ENCODE results near the gene POLD4. TPM values are rescaled to one million over a fixed set of nuclear protein-coding genes. Genes with fewer than 3 reads are reported as not detected.

Gene POLD4
- total RNA-seq, 1 experiment from 2014 or later, result 78.7 TPM

- H3K9me3 ChIP-seq (ENCODE audit: control insufficient read depth, insufficient read depth, low read depth, low read length), result no peaks in the 10 kb centered on the region
- H3K27me3 ChIP-seq (ENCODE audit: control insufficient read depth, insufficient read depth, low read length), result no peaks in the 10 kb centered on the region
- no peak; the same call in 1 of the 2 replicates for TF ChIP-seq POLR2AphosphoS5 (IDR thresholded peaks at IDR 0.05; ENCODE audit: low read depth, low read length)
- DNase-seq (ENCODE audit: low read depth, low spot score) (no peak), ATAC-seq (no peak)
- H3K4me3 ChIP-seq (ENCODE audit: low read depth in 2 of 2, low read length in 2 of 2), result no peak overlapping the region
- intact Hi-C loops (cut with micrococcal nuclease; ENCODE audit: unreplicated experiment) (loop anchor here (5.0 kb wide), 1 partner anchor 33 kb away; no protein-coding TSS in a partner anchor), in situ Hi-C loops (cut with HindIII; ENCODE audit: low pct_unique_long_range_greater_than_20kb, low sequenced_read_pairs) (no loop called here)
- BruUV-seq (replicated peaks), result no TSS peak
- H3K4me1 ChIP-seq (ENCODE audit: control insufficient read depth, insufficient read depth, low read length), result peaks cover 25% of the 10 kb centered on the region
- H3K27ac ChIP-seq (ENCODE audit: low read length), result no peak overlapping the region
- POLR2A ChIA-PET, result no interaction called here
- no peaks in the 10 kb centered on the region for H3K36me3 ChIP-seq (ENCODE audit: control insufficient read depth, insufficient read depth, low read length)
- CTCF ChIA-PET, result interaction anchor here (1.7 kb wide), 1 partner anchor 33 kb away, joined by 12 read pairs; no protein-coding TSS in a partner anchor
Observed at GRCh38 chr11:67349457-67349856, 3.9 kb downstream of the POLD4 start.

- H3K27ac ChIP-seq (ENCODE audit: low read length), result no peak overlapping the region
- DNase-seq (ENCODE audit: low read depth, low spot score) (no peak), ATAC-seq (no peak)
- TF ChIP-seq TCF7L2 (IDR thresholded peaks at IDR 0.05; ENCODE audit: low read depth, low read length), result no peak
- TF ChIP-seq, protein P1, sequence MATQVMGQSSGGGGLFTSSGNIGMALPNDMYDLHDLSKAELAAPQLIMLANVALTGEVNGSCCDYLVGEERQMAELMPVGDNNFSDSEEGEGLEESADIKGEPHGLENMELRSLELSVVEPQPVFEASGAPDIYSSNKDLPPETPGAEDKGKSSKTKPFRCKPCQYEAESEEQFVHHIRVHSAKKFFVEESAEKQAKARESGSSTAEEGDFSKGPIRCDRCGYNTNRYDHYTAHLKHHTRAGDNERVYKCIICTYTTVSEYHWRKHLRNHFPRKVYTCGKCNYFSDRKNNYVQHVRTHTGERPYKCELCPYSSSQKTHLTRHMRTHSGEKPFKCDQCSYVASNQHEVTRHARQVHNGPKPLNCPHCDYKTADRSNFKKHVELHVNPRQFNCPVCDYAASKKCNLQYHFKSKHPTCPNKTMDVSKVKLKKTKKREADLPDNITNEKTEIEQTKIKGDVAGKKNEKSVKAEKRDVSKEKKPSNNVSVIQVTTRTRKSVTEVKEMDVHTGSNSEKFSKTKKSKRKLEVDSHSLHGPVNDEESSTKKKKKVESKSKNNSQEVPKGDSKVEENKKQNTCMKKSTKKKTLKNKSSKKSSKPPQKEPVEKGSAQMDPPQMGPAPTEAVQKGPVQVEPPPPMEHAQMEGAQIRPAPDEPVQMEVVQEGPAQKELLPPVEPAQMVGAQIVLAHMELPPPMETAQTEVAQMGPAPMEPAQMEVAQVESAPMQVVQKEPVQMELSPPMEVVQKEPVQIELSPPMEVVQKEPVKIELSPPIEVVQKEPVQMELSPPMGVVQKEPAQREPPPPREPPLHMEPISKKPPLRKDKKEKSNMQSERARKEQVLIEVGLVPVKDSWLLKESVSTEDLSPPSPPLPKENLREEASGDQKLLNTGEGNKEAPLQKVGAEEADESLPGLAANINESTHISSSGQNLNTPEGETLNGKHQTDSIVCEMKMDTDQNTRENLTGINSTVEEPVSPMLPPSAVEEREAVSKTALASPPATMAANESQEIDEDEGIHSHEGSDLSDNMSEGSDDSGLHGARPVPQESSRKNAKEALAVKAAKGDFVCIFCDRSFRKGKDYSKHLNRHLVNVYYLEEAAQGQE (IDR thresholded peaks at IDR 0.05; ENCODE audit: insufficient read depth in 1 of 2, low read depth in 2 of 2, low read length in 1 of 2), result no peak
- TF ChIP-seq POLR2AphosphoS5 (IDR thresholded peaks at IDR 0.05; ENCODE audit: low read depth, low read length), result 0 out of 2 replicates have a peak, but pooled peaks have one; percentile 34
- TF ChIP-seq, protein P2, sequence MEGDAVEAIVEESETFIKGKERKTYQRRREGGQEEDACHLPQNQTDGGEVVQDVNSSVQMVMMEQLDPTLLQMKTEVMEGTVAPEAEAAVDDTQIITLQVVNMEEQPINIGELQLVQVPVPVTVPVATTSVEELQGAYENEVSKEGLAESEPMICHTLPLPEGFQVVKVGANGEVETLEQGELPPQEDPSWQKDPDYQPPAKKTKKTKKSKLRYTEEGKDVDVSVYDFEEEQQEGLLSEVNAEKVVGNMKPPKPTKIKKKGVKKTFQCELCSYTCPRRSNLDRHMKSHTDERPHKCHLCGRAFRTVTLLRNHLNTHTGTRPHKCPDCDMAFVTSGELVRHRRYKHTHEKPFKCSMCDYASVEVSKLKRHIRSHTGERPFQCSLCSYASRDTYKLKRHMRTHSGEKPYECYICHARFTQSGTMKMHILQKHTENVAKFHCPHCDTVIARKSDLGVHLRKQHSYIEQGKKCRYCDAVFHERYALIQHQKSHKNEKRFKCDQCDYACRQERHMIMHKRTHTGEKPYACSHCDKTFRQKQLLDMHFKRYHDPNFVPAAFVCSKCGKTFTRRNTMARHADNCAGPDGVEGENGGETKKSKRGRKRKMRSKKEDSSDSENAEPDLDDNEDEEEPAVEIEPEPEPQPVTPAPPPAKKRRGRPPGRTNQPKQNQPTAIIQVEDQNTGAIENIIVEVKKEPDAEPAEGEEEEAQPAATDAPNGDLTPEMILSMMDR (IDR thresholded peaks at IDR 0.05), result no peak
- TF ChIP-seq SIN3A (IDR thresholded peaks at IDR 0.05; ENCODE audit: borderline replicate concordance, insufficient read depth, low read depth, low read length), result no peak
- no peaks in the 10 kb centered on the region for H3K9me3 ChIP-seq (ENCODE audit: control insufficient read depth, insufficient read depth, low read depth, low read length)
- in situ Hi-C loops (cut with HindIII; ENCODE audit: low pct_unique_long_range_greater_than_20kb, low sequenced_read_pairs) (no loop called here), intact Hi-C loops (cut with micrococcal nuclease; ENCODE audit: unreplicated experiment) (loop anchor here (5.0 kb wide), 1 partner anchor 33 kb away; no protein-coding TSS in a partner anchor)
- no peak overlapping the region for H3K4me3 ChIP-seq (ENCODE audit: low read depth in 2 of 2, low read length in 2 of 2)
- peaks cover 21% of the 10 kb centered on the region for H3K4me1 ChIP-seq (ENCODE audit: control insufficient read depth, insufficient read depth, low read length)
- CTCF ChIA-PET, result interaction anchor here (0.6 to 1.7 kb wide), 2 partner anchors 34 to 70 kb away, joined by 3 to 12 read pairs; no protein-coding TSS in a partner anchor
- no TSS peak for BruUV-seq (replicated peaks)
- POLR2A ChIA-PET, result no interaction called here
- no peaks in the 10 kb centered on the region for H3K36me3 ChIP-seq (ENCODE audit: control insufficient read depth, insufficient read depth, low read length)
- no peaks in the 10 kb centered on the region for H3K27me3 ChIP-seq (ENCODE audit: control insufficient read depth, insufficient read depth, low read length)
Observed at GRCh38 chr11:67349036-67349435, 4.3 kb downstream of the POLD4 start.

DNA sequence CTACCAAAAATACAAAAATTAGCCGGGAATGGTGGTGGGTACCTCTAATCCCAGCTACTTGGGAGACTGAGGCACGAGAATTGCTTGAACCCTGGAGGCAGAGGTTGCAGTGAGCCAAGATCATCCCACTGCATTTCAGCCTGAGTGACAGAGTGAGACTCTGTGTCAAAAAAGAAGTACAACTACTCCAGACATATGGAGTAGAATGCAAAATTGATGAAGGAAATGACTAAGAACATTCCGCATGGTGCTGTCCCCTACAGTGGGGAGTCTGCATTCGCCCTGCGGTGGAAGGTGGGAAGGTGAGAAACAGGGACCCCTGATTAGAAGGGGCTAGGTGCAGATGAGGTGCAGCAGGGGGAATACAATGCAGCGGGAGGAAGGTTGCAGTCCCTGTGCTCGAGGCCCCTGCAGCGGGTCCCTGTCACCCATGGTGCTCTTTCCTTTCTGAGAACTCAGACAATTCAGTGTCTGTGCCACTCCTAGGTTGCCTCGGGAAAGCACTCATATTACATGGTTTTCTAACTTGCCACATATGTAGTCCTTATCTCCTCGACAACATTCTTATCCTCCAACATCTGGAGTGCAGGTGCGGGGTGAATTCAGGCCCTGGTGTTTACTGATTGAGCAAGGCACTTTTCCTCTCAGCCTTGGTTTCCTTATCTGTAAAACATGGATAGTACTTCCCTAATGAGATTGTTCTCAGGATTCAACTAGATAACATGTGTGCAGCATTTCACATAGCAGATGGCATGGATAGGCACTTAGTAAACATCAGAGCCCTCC, 5.2 kb downstream of the POLD4 start:
- ChIA-PET POLR2A (no interaction called here), CTCF (interaction anchor here (0.6 to 1.7 kb wide), 2 partner anchors 34 to 38 kb away, joined by 3 to 12 read pairs; no protein-coding TSS in a partner anchor)
- Histone ChIP-seq H3K27ac (ENCODE audit: low read length) (no peak overlapping the region), H3K27me3 (ENCODE audit: control insufficient read depth, insufficient read depth, low read length) (no peaks in the 10 kb centered on the region), H3K9me3 (ENCODE audit: control insufficient read depth, insufficient read depth, low read depth, low read length) (no peaks in the 10 kb centered on the region), H3K4me1 (ENCODE audit: control insufficient read depth, insufficient read depth, low read length) (peaks cover 18% of the 10 kb centered on the region), H3K4me3 (ENCODE audit: low read depth in 2 of 2, low read length in 2 of 2) (no peak overlapping the region), H3K36me3 (ENCODE audit: control insufficient read depth, insufficient read depth, low read length) (no peaks in the 10 kb centered on the region)
- DNase-seq (ENCODE audit: low read depth, low spot score) (no peak), ATAC-seq (no peak)
- no TSS peak for BruUV-seq (replicated peaks)
- TF ChIP-seq SIN3A (IDR thresholded peaks at IDR 0.05; ENCODE audit: borderline replicate concordance, insufficient read depth, low read depth, low read length) (no peak), POLR2AphosphoS5 (IDR thresholded peaks at IDR 0.05; ENCODE audit: low read depth, low read length) (no peak)
- TF ChIP-seq, protein P2 (IDR thresholded peaks at IDR 0.05), result no peak
- intact Hi-C loops (cut with micrococcal nuclease; ENCODE audit: unreplicated experiment) (loop anchor here (5.0 kb wide), 1 partner anchor 34 kb away; no protein-coding TSS in a partner anchor), in situ Hi-C loops (cut with HindIII; ENCODE audit: low pct_unique_long_range_greater_than_20kb, low sequenced_read_pairs) (no loop called here)
